Omental fat pad (tissue), 4 donors: Measurements from ENCODE around the gene DGKH. TPM values are rescaled to one million over a fixed set of nuclear protein-coding genes. Genes with fewer than 3 reads are reported as not detected.

Source experiments
- ATAC-seq: fragments of 150-250 bp; one replicate; pipeline ENCODE4 v1.9.1; 2016; ENCODE audit warnings: mild to moderate bottlenecking, moderate library complexity; ENCODE audit not compliant: low FRiP score
- DNase-seq: peaks from one replicate; pipeline ENCODE4 v3.0.0-alpha.2; 2019; ENCODE audit warnings: low spot score
- total RNA-seq, 4 donors: library from RNA; depleted of rRNA; stranded (reverse); fragments of >200 nt; gene quantifications; one replicate each; pipeline ENCODE4 v1.1.0, GENCODE V29; 2016
- TF ChIP-seq, protein P1 (sequence below), 3 donors: fragments of 450-650 bp; IDR thresholded peaks; one replicate each; pipeline ENCODE4 v1.5.1; 2016 to 2017; ENCODE audit warnings: antibody characterized with exemption in 3 of 3, mild to moderate bottlenecking in 3 of 3, moderate library complexity in 2 of 3

DGKH gene
- total RNA-seq, 4 donors from 2014 or later = 9.7 to 24.7 (median 17.6) TPM

DNA sequence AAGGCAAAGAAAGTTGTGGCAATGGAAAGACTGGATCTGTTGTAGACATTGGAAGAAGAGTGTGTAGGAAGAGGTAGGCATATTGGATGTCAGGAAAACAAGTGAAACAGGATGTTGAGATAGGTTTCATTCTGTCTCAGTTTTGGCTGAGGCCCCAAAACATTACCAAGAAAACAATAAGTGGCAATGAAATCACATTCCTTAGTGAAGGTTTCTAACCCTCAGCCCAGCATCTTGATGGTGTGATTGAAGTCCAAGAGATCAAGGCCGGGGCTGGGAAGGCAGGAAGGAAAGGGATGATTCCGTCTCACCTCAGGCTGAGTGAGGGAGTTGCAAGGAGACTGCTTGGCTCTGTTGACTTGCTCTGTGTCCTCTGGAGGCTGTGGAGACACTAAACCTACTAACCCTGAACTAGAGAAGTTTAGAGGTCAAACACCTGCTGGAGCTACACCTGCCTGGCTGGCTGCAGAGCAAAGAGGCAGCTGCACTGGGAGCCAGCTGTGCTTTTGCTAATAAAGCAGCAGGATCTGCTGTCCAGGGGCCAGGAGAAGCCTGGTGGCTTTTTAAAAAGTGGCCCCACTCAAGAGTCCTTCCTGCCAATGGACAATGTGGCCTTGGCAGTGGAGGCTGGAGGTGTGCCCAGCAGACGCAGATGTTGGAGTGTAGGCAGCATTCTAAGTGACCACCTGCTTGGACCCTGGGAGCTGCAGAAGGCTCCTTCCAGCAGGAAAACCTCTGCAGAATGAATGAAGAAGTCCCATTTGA, 53.6 kb downstream of the DGKH start:
- DNase-seq (no peak), ATAC-seq (no peak)
- TF ChIP-seq, protein P1, sequence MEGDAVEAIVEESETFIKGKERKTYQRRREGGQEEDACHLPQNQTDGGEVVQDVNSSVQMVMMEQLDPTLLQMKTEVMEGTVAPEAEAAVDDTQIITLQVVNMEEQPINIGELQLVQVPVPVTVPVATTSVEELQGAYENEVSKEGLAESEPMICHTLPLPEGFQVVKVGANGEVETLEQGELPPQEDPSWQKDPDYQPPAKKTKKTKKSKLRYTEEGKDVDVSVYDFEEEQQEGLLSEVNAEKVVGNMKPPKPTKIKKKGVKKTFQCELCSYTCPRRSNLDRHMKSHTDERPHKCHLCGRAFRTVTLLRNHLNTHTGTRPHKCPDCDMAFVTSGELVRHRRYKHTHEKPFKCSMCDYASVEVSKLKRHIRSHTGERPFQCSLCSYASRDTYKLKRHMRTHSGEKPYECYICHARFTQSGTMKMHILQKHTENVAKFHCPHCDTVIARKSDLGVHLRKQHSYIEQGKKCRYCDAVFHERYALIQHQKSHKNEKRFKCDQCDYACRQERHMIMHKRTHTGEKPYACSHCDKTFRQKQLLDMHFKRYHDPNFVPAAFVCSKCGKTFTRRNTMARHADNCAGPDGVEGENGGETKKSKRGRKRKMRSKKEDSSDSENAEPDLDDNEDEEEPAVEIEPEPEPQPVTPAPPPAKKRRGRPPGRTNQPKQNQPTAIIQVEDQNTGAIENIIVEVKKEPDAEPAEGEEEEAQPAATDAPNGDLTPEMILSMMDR (IDR thresholded peaks at IDR 0.05) = no peak

DNA sequence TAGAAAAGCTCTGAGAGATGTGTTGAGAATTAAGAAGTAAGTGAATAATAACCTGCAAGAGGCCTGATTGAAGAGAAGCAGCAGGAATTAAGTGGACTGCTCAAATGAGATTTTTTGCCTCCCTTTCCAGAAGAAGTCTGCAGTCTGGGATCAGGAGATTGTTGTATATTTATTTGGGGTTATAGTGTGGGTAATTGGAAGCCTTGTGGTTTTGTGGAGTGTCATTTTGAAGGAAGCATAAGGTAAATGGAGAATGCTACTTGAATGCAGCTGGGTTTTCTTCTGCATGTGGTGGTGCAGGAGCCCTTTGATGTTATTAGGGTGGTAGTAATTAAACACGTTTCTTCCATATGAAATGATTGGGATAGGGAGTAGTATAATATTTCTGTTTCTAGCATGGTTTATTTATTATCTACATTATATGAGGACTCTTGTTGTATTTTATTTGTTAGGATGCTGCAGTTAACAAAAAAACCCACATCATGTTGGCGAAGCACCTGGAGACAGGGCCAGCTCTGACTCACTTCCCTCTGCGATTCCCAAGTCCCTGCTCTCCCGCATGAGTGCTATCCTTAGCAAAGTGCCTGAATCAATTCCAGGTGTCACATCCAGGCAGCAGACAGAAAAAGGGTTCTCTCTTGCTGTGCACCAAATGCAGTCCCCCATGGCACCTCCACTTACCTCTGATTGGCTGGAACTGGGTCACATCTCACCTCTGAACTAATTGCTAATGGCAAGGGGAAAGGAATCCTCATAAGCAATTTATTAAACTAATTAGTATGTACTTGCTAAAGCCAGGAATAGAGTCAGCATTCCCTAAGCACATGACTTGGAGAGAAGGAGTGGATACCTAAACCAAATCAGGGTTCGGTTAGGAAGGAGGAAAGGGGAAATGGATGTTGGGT, 54.8 kb downstream of the DGKH start:
- TF ChIP-seq, protein P1 (IDR thresholded peaks at IDR 0.05) = no peak
- DNase-seq (no peak), ATAC-seq (no peak)

DNA sequence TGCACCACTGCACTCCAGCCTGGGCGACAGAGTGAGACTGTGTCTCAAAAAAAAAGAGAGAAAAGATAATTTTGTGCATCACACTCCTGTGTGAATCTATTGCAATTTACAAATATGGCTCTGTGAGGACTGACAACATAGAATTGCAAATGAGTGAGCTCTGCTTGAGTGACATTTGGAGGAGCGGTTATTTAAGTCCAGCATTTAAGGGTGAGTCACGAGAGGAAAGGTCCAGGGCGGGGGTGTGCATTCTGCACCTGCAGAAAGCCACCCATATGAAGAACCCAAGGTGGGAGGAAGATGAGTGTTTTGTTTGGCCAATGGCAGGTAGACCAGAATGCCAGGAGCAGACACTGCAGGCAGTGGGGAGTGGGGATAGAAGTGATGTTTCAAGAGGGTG, 58.5 kb downstream of the DGKH start:
- no peak for ATAC-seq
- TF ChIP-seq, protein P1 (IDR thresholded peaks at IDR 0.05) = no peak
- DNase-seq = no peak

DNA sequence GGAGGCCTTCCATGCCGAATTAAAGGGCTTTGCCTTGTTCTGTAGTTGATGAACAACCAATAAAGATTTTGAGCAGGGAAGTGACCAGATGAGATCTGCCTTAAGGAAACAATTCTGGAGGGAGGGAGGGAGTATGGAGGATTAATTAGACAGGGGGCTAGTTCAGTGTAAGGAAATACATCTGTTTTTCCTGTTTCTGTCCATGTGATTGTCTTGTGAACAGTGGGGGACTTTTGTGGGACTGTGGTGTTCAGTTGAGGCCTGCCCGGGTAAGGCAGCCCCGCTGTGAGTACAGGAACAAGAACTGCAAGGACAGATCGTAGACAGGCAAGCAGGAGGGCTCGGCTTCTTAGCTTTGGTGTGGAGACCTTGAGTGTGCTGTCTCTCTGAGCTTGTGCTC, 59.0 kb downstream of the DGKH start:
- TF ChIP-seq, protein P1 (IDR thresholded peaks at IDR 0.05) = no peak
- DNase-seq (no peak), ATAC-seq (no peak)

DNA sequence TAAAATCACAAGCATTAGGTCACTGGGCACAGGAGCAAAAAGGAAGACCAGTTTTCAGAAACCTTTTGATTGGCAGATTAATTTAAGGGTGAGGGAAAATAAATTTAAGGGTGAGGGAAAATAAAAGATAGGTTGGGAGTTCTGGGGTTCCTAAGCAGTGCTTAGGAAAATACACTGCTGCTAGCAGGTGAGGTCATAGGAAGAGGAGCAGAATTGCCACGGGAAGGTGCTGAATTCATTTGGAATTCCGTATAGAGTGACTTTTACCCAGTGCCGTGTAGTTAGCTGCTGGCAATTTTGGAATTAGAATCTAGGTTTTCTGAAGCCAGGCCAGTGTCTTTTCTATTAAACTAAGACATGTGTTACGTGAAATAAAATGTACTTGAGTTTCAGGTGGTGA, 59.8 kb downstream of the DGKH start:
- DNase-seq (no peak), ATAC-seq (no peak)
- TF ChIP-seq, protein P1 (IDR thresholded peaks at IDR 0.05) = no peak

DNA sequence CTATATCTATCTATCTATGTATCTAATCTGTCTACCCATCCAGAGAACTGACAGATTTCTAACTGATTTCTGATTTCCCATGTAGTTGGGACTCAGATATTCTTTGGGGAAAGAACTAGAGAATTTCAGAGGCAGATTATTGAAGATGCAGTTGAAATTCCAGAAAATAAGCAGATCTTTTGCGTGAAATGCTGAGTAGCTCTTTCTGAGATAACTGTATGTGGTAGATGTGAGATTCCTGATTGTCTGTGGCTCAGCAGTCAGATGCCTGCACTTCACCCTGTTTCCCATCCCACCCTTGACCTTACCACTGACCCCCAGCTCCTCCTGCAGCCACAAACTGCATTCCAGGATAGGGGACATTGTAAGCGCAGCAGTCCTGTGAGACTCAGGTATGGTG, 61.5 kb downstream of the DGKH start:
- ATAC-seq (no peak), DNase-seq (no peak)
- TF ChIP-seq, protein P1 (IDR thresholded peaks at IDR 0.05) = no peak
